ENCODE results near the gene EPHA6.
"Not testable (repeated sequence)": the region's sequence is repeated elsewhere in the genome, so short reads cannot be mapped to it uniquely, and the experiment has no call there.

Gene EPHA6

GRCh38 chr3:97259263-97259662, 444.9 kb downstream of the EPHA6 start:
- DNase-seq (ENCODE audit: low read depth) = no peak
- TF ChIP-seq CTCF (IDR thresholded peaks at IDR 0.05; ENCODE audit: insufficient read depth, low read depth, low read length, missing control alignments) = no peak
- no peak overlapping the region for H3K4me3 ChIP-seq (ENCODE audit: low read length)

GRCh38 chr3:97264180-97264579, 449.8 kb downstream of the EPHA6 start:
- TF ChIP-seq CTCF (IDR thresholded peaks at IDR 0.05; ENCODE audit: insufficient read depth, low read depth, low read length, missing control alignments) = no peak
- H3K4me3 ChIP-seq (ENCODE audit: low read length) = no peak overlapping the region
- no peak for DNase-seq (ENCODE audit: low read depth)

- H3K4me3 ChIP-seq (ENCODE audit: low read length) = no peak overlapping the region
- TF ChIP-seq CTCF (IDR thresholded peaks at IDR 0.05; ENCODE audit: insufficient read depth, low read depth, low read length, missing control alignments) = no peak
- no peak for DNase-seq (ENCODE audit: low read depth)
These were observed 451.0 kb downstream of the EPHA6 start for GRCh38 chr3:97265237-97266005.

- DNase-seq (ENCODE audit: low read depth) = no peak
- TF ChIP-seq CTCF (IDR thresholded peaks at IDR 0.05; ENCODE audit: insufficient read depth, low read depth, low read length, missing control alignments) = no peak
- no peak overlapping the region for H3K4me3 ChIP-seq (ENCODE audit: low read length)
These were observed 454.8 kb downstream of the EPHA6 start for GRCh38 chr3:97269202-97269601.

- H3K4me3 ChIP-seq (ENCODE audit: low read length); DNase-seq (ENCODE audit: low read depth): not testable (repeated sequence)
These were observed 462.6 kb downstream of the EPHA6 start for GRCh38 chr3:97276879-97277550.

GRCh38 chr3:97277708-97278107, 463.3 kb downstream of the EPHA6 start:
- no peak for DNase-seq (ENCODE audit: low read depth)
- H3K4me3 ChIP-seq (ENCODE audit: low read length) = no peak overlapping the region
- TF ChIP-seq CTCF (IDR thresholded peaks at IDR 0.05; ENCODE audit: insufficient read depth, low read depth, low read length, missing control alignments) = no peak

- no peak overlapping the region for H3K4me3 ChIP-seq (ENCODE audit: low read length)
- DNase-seq (ENCODE audit: low read depth) = no peak
- no peak for TF ChIP-seq CTCF (IDR thresholded peaks at IDR 0.05; ENCODE audit: insufficient read depth, low read depth, low read length, missing control alignments)
These were observed 464.1 kb downstream of the EPHA6 start for GRCh38 chr3:97278506-97278905.
